Glomerular visceral epithelial cell (primary cell): Measurements from ENCODE around the gene ANKRD16.
"Not testable (repeated sequence)": the region's sequence is repeated elsewhere in the genome, so short reads cannot be mapped to it uniquely, and the experiment has no call there.

ENCODE experiments used
- DNase-seq: peaks from one replicate; pipeline ENCODE4 v3.0.0-alpha.2; 2016; ENCODE audit errors: extremely low spot score

ANKRD16 gene

GRCh38 chr10:5876181-5876768 lies 13.4 kb downstream of the ANKRD16 start:
- DNase-seq, result no peak

GRCh38 chr10:5873515-5873995 lies 16.1 kb downstream of the ANKRD16 start:
- peak; percentile 74 for DNase-seq

GRCh38 chr10:5871596-5871995 lies 18.1 kb downstream of the ANKRD16 start:
- DNase-seq, result no peak

- no peak for DNase-seq
Measured at GRCh38 chr10:5869156-5869555, 20.5 kb downstream of the ANKRD16 start.

GRCh38 chr10:5868383-5868782 lies 21.3 kb downstream of the ANKRD16 start:
- DNase-seq, result not testable (repeated sequence)

- not testable (repeated sequence) for DNase-seq
Measured at GRCh38 chr10:5867091-5867615, 22.5 kb downstream of the ANKRD16 start.

- DNase-seq, result not testable (repeated sequence)
Measured at GRCh38 chr10:5866451-5867081, 23.1 kb downstream of the ANKRD16 start.

- DNase-seq, result not testable (repeated sequence)
Measured at GRCh38 chr10:5862981-5863685, 26.6 kb downstream of the ANKRD16 start.

GRCh38 chr10:5862360-5862961 lies 27.2 kb downstream of the ANKRD16 start:
- DNase-seq, result no peak

- DNase-seq, result no peak
Measured at GRCh38 chr10:5860066-5860465, 29.6 kb downstream of the ANKRD16 start.

- DNase-seq, result no peak
Measured at GRCh38 chr10:5858811-5859210, 30.9 kb downstream of the ANKRD16 start.

GRCh38 chr10:5856701-5857004 lies 33.0 kb downstream of the ANKRD16 start:
- DNase-seq, result no peak

GRCh38 chr10:5855979-5856700 lies 33.6 kb downstream of the ANKRD16 start:
- DNase-seq, result no peak

- DNase-seq, result no peak
Measured at GRCh38 chr10:5854131-5854475, 35.6 kb downstream of the ANKRD16 start.

GRCh38 chr10:5846667-5847066 lies 43.0 kb downstream of the ANKRD16 start:
- not testable (repeated sequence) for DNase-seq

GRCh38 chr10:5844345-5845055 lies 45.2 kb downstream of the ANKRD16 start:
- DNase-seq, result no peak

- no peak for DNase-seq
Measured at GRCh38 chr10:5843686-5844344, 45.9 kb downstream of the ANKRD16 start.

- DNase-seq, result no peak
Measured at GRCh38 chr10:5841965-5842364, 47.7 kb downstream of the ANKRD16 start.

GRCh38 chr10:5840314-5841307 lies 49.1 kb downstream of the ANKRD16 start:
- DNase-seq, result peak; percentile 57
